GM23338 (cell line): ENCODE measurements around the gene SEC11C. TPM values are rescaled to one million over a fixed set of nuclear protein-coding genes. Genes with fewer than 3 reads are reported as not detected.

ENCODE experiments used
- ATAC-seq: fragments of 200-7000 bp; cut with Tn5 transposase; 3 replicates; pipeline ENCODE4 v1.9.1; 2020
- DNase-seq: peaks from one replicate; pipeline ENCODE4 v3.0.0-alpha.2; 2015; ENCODE audit warnings: low spot score
- H2AFZ ChIP-seq: fragments of 200-600 bp; sonication (generic); 2 replicates; pipeline ENCODE4 v1.8.0; 2016; ENCODE audit warnings: antibody characterized with exemption, mild to moderate bottlenecking, moderate library complexity
- H3F3A ChIP-seq: fragments of 200-600 bp; sonication (generic); replicated peaks from 2 replicates; pipeline ENCODE4 v1.8.0; 2017; ENCODE audit warnings: antibody characterized with exemption, mixed run types, low read depth
- H3K27ac ChIP-seq: fragments of 200-600 bp; sonication (generic); 2 replicates; pipeline ENCODE4 v1.6.1; 2016; ENCODE audit warnings: low read depth
- H3K27me3 ChIP-seq: fragments of 200-600 bp; sonication (generic); 2 replicates; pipeline ENCODE4 v1.8.0; 2016; ENCODE audit warnings: mild to moderate bottlenecking, mixed run types, moderate library complexity; ENCODE audit not compliant: insufficient read depth
- H3K36me3 ChIP-seq: fragments of 200-600 bp; sonication (generic); 2 replicates; pipeline ENCODE4 v1.8.0; 2016; ENCODE audit warnings: mild to moderate bottlenecking; ENCODE audit not compliant: insufficient read depth
- H3K4me1 ChIP-seq: fragments of 200-600 bp; sonication (generic); 2 replicates; pipeline ENCODE4 v1.8.0; 2016; ENCODE audit warnings: mild to moderate bottlenecking, moderate library complexity; ENCODE audit not compliant: insufficient read depth
- H3K4me2 ChIP-seq: fragments of 200-600 bp; sonication (generic); 2 replicates; pipeline ENCODE4 v1.7.1; 2017; ENCODE audit warnings: mixed run types
- H3K4me3 ChIP-seq: fragments of 200-600 bp; sonication (generic); 2 replicates; pipeline ENCODE4 v1.6.1; 2016; ENCODE audit warnings: mixed run types
- H3K79me2 ChIP-seq: fragments of 200-600 bp; sonication (generic); replicated peaks from 2 replicates; pipeline ENCODE4 v1.8.0; 2017; ENCODE audit warnings: mild to moderate bottlenecking; ENCODE audit not compliant: insufficient read depth
- H3K9me2 ChIP-seq: fragments of 200-600 bp; sonication (generic); 2 replicates; pipeline ENCODE4 v1.8.0; 2017; ENCODE audit not compliant: insufficient read depth
- H4K20me1 ChIP-seq: fragments of 200-600 bp; sonication (generic); replicated peaks from 2 replicates; pipeline ENCODE4 v1.8.0; 2017; ENCODE audit warnings: mild to moderate bottlenecking; ENCODE audit not compliant: insufficient read depth
- H3K27ac Mint-ChIP-seq: 2 replicates; pipeline ENCODE4 v1.8.0; 2020; ENCODE audit warnings: inconsistent platforms, mild to moderate bottlenecking, moderate library complexity, mixed read lengths
- H3K27me3 Mint-ChIP-seq: 3 replicates; pipeline ENCODE4 v1.8.0; 2022; ENCODE audit warnings: low read depth, mild to moderate bottlenecking, moderate library complexity, mixed read lengths, inconsistent platforms; ENCODE audit not compliant: insufficient read depth, poor library complexity
- H3K36me3 Mint-ChIP-seq: 3 replicates; pipeline ENCODE4 v1.8.0; 2021; ENCODE audit warnings: low read depth, mild to moderate bottlenecking, inconsistent platforms, moderate library complexity, mixed read lengths
- H3K4me1 Mint-ChIP-seq: 3 replicates; pipeline ENCODE4 v1.8.0; 2020; ENCODE audit warnings: mild to moderate bottlenecking, inconsistent platforms, mixed read lengths
- H3K4me3 Mint-ChIP-seq: 3 replicates; pipeline ENCODE4 v1.8.0; 2021; ENCODE audit warnings: moderate library complexity, mild to moderate bottlenecking, inconsistent platforms, mixed read lengths
- H3K9me3 Mint-ChIP-seq: 3 replicates; pipeline ENCODE4 v1.8.0; 2020; ENCODE audit warnings: moderate library complexity, mild to moderate bottlenecking, inconsistent platforms, mixed read lengths
- CREB1 ChIP-seq: fragments of 250-450 bp; sonication (Bioruptor Pico); IDR thresholded peaks from 2 replicates; pipeline ENCODE4 v1.5.0; 2020; ENCODE audit warnings: low read depth, mild to moderate bottlenecking, moderate library complexity
- CTCF ChIP-seq, 2 experiments: fragments of 200-600 bp in 1 of 2; sonication (generic) in 1 of 2; conservative IDR thresholded peaks; 2 replicates each; pipeline versions ENCODE4 v1.5.1 to v1.6.1; 2016 to 2017; ENCODE audit warnings: antibody characterized with exemption in 2 of 2, low read depth in 2 of 2, mild to moderate bottlenecking in 2 of 2, moderate library complexity in 1 of 2
- ETS1 ChIP-seq: IDR thresholded peaks from 2 replicates; pipeline ENCODE4 v1.6.1; 2016; ENCODE audit warnings: antibody characterized with exemption
- EZH2 ChIP-seq: fragments of 200-600 bp; sonication (generic); IDR thresholded peaks from one replicate; pipeline ENCODE4 v1.8.0; 2017; ENCODE audit warnings: antibody characterized with exemption, mild to moderate bottlenecking, low read depth; ENCODE audit not compliant: unreplicated experiment
- EZH2phosphoT487 ChIP-seq: fragments of 200-600 bp; sonication (generic); IDR thresholded peaks from one replicate; pipeline ENCODE4 v1.8.1; 2018; ENCODE audit warnings: antibody characterized with exemption; ENCODE audit not compliant: unreplicated experiment
- JUNB ChIP-seq: IDR thresholded peaks from one replicate; pipeline ENCODE4 v1.6.1; 2016; ENCODE audit warnings: antibody characterized with exemption; ENCODE audit not compliant: unreplicated experiment
- NANOG ChIP-seq: IDR thresholded peaks from 2 replicates; pipeline ENCODE4 v1.6.1; 2016; ENCODE audit warnings: antibody characterized with exemption, borderline replicate concordance
- POLR2AphosphoS5 ChIP-seq: IDR thresholded peaks from 2 replicates; pipeline ENCODE4 v1.6.1; 2016; ENCODE audit warnings: antibody characterized with exemption, low read depth
- REST ChIP-seq: IDR thresholded peaks from one replicate; pipeline ENCODE4 v1.6.1; 2018; ENCODE audit warnings: antibody characterized with exemption; ENCODE audit not compliant: unreplicated experiment
- STAT1 ChIP-seq: IDR thresholded peaks from one replicate; pipeline ENCODE4 v1.6.1; 2016; ENCODE audit warnings: antibody characterized with exemption; ENCODE audit not compliant: unreplicated experiment
- ZNF114 ChIP-seq: fragments of 250-450 bp; sonication (Bioruptor Pico); IDR thresholded peaks from 2 replicates; pipeline ENCODE4 v1.5.0; 2020; ENCODE audit warnings: mild to moderate bottlenecking, moderate library complexity
- ZNF331 ChIP-seq: fragments of 250-450 bp; sonication (Bioruptor Pico); IDR thresholded peaks from 2 replicates; pipeline ENCODE4 v1.5.0; 2020; ENCODE audit warnings: low read depth, mild to moderate bottlenecking, moderate library complexity
- ZNF462 ChIP-seq: fragments of 250-450 bp; sonication (Bioruptor Pico); IDR thresholded peaks from 2 replicates; pipeline ENCODE4 v1.5.0; 2020; ENCODE audit warnings: mild to moderate bottlenecking, moderate library complexity
- polyA plus RNA-seq: library from polyadenylated mRNA; unstranded; fragments of >200 nt; fragmentation: Nextera tagmentation; extraction: Ambion mirVana; gene quantifications from 2 replicates; pipeline ENCODE4 v1.2.1, GENCODE V29; 2016
- total RNA-seq: library from RNA; depleted of rRNA; stranded (reverse); fragments of >200 nt; shearing (Covaris generic); gene quantifications from 2 replicates; pipeline ENCODE4 v1.2.3, GENCODE V29; 2014

The SEC11C gene
- total and polyA plus RNA-seq, 2 experiments from 2014 or later, result 31.7 to 169 TPM

- Histone ChIP-seq H3K4me2 (no peak overlapping the region), H3K27me3 (no peaks in the 10 kb centered on the region), H2AFZ (no peak overlapping the region; the same call in 1 of the 2 replicates), H3K36me3 (no peaks in the 10 kb centered on the region), H4K20me1 (no peaks in the 10 kb centered on the region), H3K9me2 (0 out of 2 replicates have a peak, but pooled peaks cover 19% of the 10 kb centered on the region), H3K4me3 (no peak overlapping the region), H3K79me2 (no peaks in the 10 kb centered on the region), H3F3A (no peaks in the 10 kb centered on the region), H3K4me1 (no peaks in the 10 kb centered on the region), H3K27ac (no peak overlapping the region)
- Mint-ChIP-seq H3K27ac (no peak overlapping the region), H3K27me3 (no peaks in the 10 kb centered on the region), H3K4me3 (no peak overlapping the region), H3K4me1 (no peaks in the 10 kb centered on the region), H3K9me3 (peaks cover 3% of the 10 kb centered on the region; the same call in 2 of the 3 replicates), H3K36me3 (no peaks in the 10 kb centered on the region)
- no peak for TF ChIP-seq EZH2phosphoT487
- TF ChIP-seq REST, result no peak
- no peak for TF ChIP-seq ZNF462
- no peak for TF ChIP-seq CREB1 (CRISPR knock-in tag)
- TF ChIP-seq ZNF331 (CRISPR knock-in tag), result no peak
- TF ChIP-seq ZNF114, result no peak
- TF ChIP-seq STAT1, result no peak
- TF ChIP-seq NANOG, result no peak
- no peak for TF ChIP-seq CTCF (conservative IDR thresholded peaks at IDR 0.05; ENCODE audit: low read depth in 2 of 2)
- no peak for TF ChIP-seq EZH2
- TF ChIP-seq POLR2AphosphoS5, result no peak
- no peak for TF ChIP-seq JUNB
- no peak for TF ChIP-seq ETS1
- no peak for DNase-seq
- ATAC-seq, result no peak
Observed at GRCh38 chr18:59189746-59190145, 50.1 kb downstream of the SEC11C start.
